GM18502 (cell line): ENCODE results near the gene GALNT14.

Experiments
- ATAC-seq: cut with Tn5 transposase; IDR thresholded peaks from one replicate; pipeline ENCODE4 v1.9.1; 2021; ENCODE audit warnings: mild to moderate bottlenecking; ENCODE audit not compliant: unreplicated experiment, poor library complexity

GALNT14 gene

GRCh38 chr2:30867385-30867784, 270.9 kb downstream of the GALNT14 start:
- ATAC-seq = peak; percentile 51

DNA sequence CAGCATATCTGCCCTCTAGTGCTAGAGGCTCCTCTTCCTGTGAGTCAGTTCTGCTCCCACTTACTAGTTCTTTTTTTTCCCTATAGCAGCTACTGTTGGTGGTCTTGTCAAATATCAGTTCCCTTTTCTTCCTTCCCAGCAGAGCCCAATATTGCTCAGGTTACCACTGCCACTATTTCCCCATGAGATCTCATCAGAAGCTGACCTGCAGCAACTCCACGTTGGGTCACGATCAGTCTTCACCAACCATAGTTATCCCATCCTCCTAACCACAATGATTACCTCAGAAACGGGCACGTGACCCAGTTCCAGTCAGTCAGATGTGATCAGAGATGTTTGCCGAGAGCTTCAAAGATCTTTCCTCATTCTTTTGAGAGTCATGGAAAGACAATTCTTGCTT, 271.3 kb downstream of the GALNT14 start:
- peak; percentile 45 for ATAC-seq

DNA sequence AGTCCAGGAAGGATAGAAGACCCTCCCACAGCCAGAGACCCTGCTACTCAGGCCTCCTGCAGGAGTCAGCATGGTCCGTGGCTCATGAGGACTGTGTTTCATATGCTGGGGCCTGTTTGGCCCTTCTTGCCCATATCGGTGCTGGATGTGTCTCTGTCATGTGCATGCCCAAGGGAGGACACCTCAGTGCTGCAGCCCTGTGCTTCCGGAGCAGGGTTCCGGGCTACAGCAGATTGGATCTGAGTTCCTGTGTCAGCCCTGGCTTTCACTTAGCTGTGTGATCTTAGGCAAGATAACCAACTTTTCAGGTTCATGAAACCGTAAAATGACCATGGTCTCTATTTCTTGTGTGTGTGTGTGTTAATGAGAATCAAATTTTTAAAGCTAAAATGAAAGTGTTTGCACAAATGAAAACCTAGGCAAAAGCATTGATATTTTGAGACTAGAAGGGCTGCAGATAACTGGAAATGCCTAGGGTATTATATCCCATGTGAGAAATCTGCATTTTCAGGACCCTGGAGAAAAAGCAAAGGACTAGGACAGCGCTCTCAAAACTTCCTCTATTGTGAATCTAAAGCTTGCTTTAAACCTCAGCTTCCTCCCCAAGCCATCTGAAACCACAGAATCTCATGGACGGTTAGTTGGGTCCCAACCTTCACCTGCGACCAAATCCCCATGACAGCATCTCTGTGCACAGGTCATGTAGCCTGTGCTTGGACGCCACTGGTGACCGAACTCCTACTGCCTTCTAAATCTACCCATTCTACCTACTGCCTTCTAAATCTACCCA, 272.2 kb downstream of the GALNT14 start:
- ATAC-seq = peak; percentile 38

- ATAC-seq = no peak
Observed at GRCh38 chr2:30865243-30865642, 273.0 kb downstream of the GALNT14 start.

DNA sequence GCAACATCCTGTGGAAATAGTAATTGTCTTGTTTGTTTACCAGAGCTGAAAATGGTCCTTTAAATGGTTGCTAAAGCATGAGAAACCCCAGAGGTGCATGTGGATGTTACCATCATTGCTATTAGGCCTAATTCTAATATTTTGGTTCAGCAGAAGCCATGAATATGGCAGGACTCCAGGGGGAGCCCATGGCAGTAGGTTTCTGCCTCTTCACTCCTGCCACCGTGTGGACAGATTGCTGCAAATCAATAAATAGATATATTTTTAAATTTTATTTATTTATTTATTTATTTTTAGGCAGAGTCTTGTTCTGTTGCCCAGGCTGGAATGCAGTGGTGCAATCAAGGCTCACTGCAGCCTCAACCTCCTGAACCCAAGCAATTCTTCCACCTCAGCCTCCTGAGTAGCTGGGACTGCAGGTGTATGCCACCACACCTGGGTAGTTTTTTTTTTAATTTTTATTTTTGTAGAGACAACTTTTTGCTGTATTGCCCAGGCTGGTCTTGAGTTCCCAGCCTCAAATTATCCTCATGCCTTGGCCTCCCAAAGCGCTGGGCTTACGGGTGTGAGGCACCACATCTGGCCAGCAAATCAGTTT, 276.1 kb downstream of the GALNT14 start:
- peak; percentile 51 for ATAC-seq

DNA sequence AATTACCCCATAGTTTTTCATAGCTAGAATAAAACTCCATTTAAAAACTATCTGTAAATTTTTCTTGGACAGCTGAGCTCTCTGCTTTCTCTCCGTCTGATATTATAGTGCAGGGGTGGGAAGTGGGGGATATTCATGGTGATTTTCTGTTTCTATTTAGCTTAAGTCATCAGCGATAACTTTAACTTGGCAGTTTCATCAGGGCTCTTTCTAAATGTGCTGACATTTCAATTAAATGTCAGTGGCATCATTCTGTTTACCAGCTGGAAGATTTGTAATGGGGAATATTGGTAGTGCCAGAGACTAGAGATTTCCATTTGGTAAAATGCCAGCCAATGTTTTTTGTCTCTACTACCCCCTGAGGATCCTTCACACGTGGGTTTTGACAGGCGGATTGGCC, 277.5 kb downstream of the GALNT14 start:
- ATAC-seq = no peak
